Small intestine (tissue), 7 donors: ENCODE data around the gene MPZL1. TPM values are rescaled to one million over a fixed set of nuclear protein-coding genes. Genes with fewer than 3 reads are reported as not detected.

Experiments used
- DNase-seq, 2 donors: peaks; one replicate each; pipeline versions ENCODE4 v3.0.0 to v3.0.0-alpha.2; 2013
- FAIRE-seq: peaks from 2 replicates; lab custom pipeline; 2012; peaks lifted over from hg19 to GRCh38; lab: Jason Lieb, UNC
- H3K27ac ChIP-seq, 3 donors: one replicate each; pipeline ENCODE4 v1.5.1; 2013; ENCODE audit warnings: low read length in 2 of 3, mild to moderate bottlenecking in 2 of 3, control low read depth in 1 of 3, inconsistent platforms in 1 of 3, low read depth in 1 of 3, moderate library complexity in 1 of 3
- H3K27me3 ChIP-seq, 3 donors: one replicate each; pipeline ENCODE4 v1.6.1; 2013; ENCODE audit warnings: low read length in 3 of 3, inconsistent platforms in 1 of 3; ENCODE audit not compliant: control insufficient read depth in 3 of 3, insufficient read depth in 3 of 3
- H3K36me3 ChIP-seq, 3 donors: one replicate each; pipeline ENCODE4 v1.6.1; 2013; ENCODE audit warnings: low read length in 3 of 3, inconsistent platforms in 1 of 3, low read depth in 1 of 3, mild to moderate bottlenecking in 1 of 3, moderate library complexity in 1 of 3; ENCODE audit not compliant: control insufficient read depth in 3 of 3, insufficient read depth in 2 of 3
- H3K4me1 ChIP-seq, 3 donors: one replicate each; pipeline ENCODE4 v1.6.1; 2013; ENCODE audit warnings: low read length in 2 of 3, inconsistent platforms in 1 of 3, low read depth in 1 of 3, mild to moderate bottlenecking in 1 of 3, moderate library complexity in 1 of 3; ENCODE audit not compliant: control insufficient read depth in 3 of 3, insufficient read depth in 2 of 3
- H3K4me3 ChIP-seq, 3 donors: one replicate each; pipeline ENCODE4 v1.5.1; 2013; ENCODE audit warnings: low read length in 3 of 3, control low read depth in 1 of 3, inconsistent platforms in 1 of 3, low read depth in 1 of 3, mild to moderate bottlenecking in 1 of 3, moderate library complexity in 1 of 3
- H3K9me3 ChIP-seq, 2 donors: one replicate each; pipeline ENCODE4 v1.6.1; 2013; ENCODE audit warnings: low read depth in 1 of 2, low read length in 1 of 2; ENCODE audit not compliant: control insufficient read depth in 2 of 2, insufficient read depth in 1 of 2
- WGBS, 3 donors: extraction: QIAGEN DNeasy Blood & Tissue Kit; methylation state at CpG; one replicate each; pipeline ENCODE4 v1.1.7; 2013; 5-methylcytosine and 5-hydroxymethylcytosine counted together
- polyA plus RNA-seq, 4 donors: library from polyadenylated mRNA; stranded (reverse) in 3 of 4; unstranded in 1 of 4; fragments of 200-250 nt in 3 of 4; fragments of 120-200 nt in 1 of 4; gene quantifications; one replicate each; pipeline versions ENCODE4 v1.2.1 to v1.2.3, GENCODE V29; 2013
- donor health status: healthy with polysubstance abuse.
- donor health status: control.
- donor health status: control.
- donor health status: Bipolar disorder and iron deficiency.
- donor health status: healthy.

MPZL1 gene
- polyA plus RNA-seq, 4 donors, result 8.1 to 107 (median 31.4) TPM

DNA sequence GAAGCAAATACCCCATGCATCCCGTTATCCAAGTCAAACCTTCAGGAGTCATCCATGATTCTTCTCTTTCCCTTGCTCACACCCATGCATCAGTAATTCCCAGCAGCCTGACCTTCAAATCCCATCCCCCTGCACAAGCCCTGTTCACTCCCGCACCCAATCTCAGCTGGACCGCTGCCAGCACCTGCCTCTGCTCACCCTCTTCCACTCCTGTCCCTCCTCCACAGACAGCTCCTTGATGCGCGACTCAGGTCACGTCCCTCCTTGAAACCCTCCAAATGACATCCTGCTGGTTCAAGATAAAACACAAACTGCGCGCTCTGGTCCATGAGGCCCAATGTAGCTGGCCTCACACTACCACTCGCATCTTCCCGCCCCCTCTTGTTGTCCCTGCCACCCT is 43.4 kb upstream of the MPZL1 start:
- H3K36me3 ChIP-seq, result no peaks in the 10 kb centered on the region
- H3K27me3 ChIP-seq, result no peaks in the 10 kb centered on the region
- 88 to 96% (median 95%) methylated on average over 10 of the region's 10 CpGs for WGBS, 3 donors
- peaks cover 0 to 2% (median 0%) of the 10 kb centered on the region in 3 donors for H3K4me1 ChIP-seq
- H3K9me3 ChIP-seq, result no peaks in the 10 kb centered on the region
- DNase-seq (no peak), FAIRE-seq (no peak)
- H3K27ac ChIP-seq, result no peak overlapping the region
- no peak overlapping the region for H3K4me3 ChIP-seq

DNA sequence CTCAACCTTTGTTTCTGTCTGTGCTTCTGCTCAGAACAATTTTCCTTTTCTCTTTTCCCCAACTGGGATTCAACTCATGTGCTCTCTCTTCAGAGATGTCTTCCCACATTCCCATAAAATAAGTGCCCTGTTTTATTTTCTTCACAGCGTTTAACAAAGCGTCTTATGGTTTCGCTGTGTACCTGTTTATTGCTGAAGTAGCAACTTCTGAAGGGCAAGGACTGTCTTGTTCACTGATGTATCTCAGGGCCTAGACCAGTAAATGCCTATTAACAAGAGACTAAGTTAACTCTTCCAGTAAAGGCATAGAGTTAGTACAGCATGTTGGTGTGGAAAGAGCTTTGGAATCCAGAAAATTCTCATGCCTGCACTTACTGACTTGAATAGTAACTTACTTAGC is 42.9 kb upstream of the MPZL1 start:
- DNase-seq, result no peak
- no peaks in the 10 kb centered on the region for H3K9me3 ChIP-seq
- WGBS, 3 donors, result 97 to 98% (median 97%) methylated on average over 3 of the region's 3 CpGs
- H3K4me1 ChIP-seq, result peaks cover 0 to 2% (median 0%) of the 10 kb centered on the region in 3 donors
- no peaks in the 10 kb centered on the region for H3K27me3 ChIP-seq
- no peak for FAIRE-seq
- H3K36me3 ChIP-seq, result no peaks in the 10 kb centered on the region
- H3K27ac ChIP-seq, result no peak overlapping the region
- H3K4me3 ChIP-seq, result no peak overlapping the region

DNA sequence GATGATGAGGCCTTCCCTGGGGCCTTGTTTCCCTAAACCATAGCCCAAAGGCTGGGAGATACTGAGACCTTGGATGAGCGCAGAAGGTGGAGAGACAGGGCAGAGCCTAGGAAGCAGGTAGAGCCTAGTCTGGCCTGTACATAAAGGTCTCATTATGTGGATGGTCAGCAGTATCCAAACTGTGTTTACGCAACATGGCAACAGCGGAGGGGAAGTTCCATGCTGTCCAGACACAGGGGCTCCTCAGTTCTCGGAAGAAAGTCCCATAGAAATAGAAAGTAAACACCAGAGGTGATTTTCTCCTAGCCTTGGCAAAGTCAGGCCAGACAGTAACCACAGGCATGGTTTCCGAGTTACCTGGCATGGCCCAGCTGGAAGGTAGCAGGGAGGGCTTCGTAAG is 42.1 kb upstream of the MPZL1 start:
- whole genome bisulfite sequencing, 3 donors, result 87 to 95% (median 94%) methylated on average over 6 of the region's 6 CpGs
- H3K4me1 ChIP-seq, result peaks cover 0 to 2% (median 0%) of the 10 kb centered on the region in 3 donors
- H3K4me3 ChIP-seq, result no peak overlapping the region
- peak overlapping the region in 1 of 3 donors; percentile 7 for H3K27ac ChIP-seq
- no peaks in the 10 kb centered on the region for H3K9me3 ChIP-seq
- FAIRE-seq, result no peak
- H3K36me3 ChIP-seq, result no peaks in the 10 kb centered on the region
- no peaks in the 10 kb centered on the region for H3K27me3 ChIP-seq
- DNase-seq, result no peak

DNA sequence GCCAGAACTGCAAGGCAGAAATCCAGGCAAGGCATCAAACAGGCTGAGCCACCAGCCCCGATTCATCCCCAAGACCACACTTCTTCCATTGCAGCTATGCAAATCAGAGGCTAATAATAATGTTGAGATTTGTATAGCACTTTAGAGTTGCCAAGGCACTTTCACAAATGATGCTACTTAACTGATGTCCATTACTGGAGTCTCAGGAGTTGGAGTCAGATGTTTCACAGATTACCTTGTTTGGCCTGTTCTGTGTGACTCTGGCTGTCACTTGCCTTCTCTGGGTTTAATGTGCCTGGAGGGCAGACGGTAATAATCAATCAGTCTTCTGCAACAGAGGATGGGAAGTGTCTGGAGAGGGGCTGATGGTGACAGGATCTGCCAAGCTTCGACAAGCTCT is 40.8 kb upstream of the MPZL1 start:
- Histone ChIP-seq H3K27ac (no peak overlapping the region), H3K4me1 (peaks cover 0 to under 1% (median 0%) of the 10 kb centered on the region in 3 donors), H3K27me3 (no peaks in the 10 kb centered on the region), H3K9me3 (no peaks in the 10 kb centered on the region), H3K4me3 (no peak overlapping the region), H3K36me3 (no peaks in the 10 kb centered on the region)
- 65 to 92% (median 82%) methylated on average over 3 of the region's 3 CpGs for WGBS, 3 donors
- FAIRE-seq (no peak), DNase-seq (no peak)

DNA sequence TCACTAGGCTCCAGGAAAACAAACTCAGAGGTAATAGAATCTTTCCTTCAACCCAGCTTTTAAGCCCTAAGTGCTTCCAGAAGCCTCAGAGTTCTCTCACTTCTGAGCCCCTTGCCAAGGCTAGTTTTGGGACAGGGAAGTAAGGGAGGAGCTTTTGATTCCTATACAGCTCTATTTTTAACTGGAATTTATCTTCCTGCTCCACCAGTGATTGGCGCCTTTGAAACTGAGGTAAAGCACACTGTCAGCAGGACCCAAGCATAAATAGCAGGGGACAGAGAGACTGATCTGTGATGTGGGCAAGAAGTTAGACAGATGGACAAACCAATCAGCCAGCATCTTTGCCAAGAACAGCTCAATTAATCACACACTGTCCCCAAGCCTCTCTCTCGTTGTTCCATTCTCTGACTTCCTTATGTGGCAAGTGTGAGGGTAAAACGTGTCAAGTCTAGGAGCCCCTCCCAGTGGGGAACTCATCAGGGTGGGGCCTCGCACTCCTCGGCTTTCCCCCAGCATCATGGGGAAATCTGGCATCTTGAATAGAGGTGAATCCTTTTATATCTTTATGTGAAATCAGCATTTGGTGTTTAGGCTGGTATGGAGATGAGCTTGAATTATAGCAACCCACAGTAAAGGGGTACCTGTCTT is 40.2 kb upstream of the MPZL1 start:
- DNase-seq (no peak), FAIRE-seq (no peak)
- WGBS, 3 donors, result 57 to 69% (median 62%) methylated on average over 5 of the region's 5 CpGs
- H3K4me1 ChIP-seq, result no peaks in the 10 kb centered on the region
- no peaks in the 10 kb centered on the region for H3K36me3 ChIP-seq
- H3K27me3 ChIP-seq, result no peaks in the 10 kb centered on the region
- no peak overlapping the region for H3K27ac ChIP-seq
- H3K4me3 ChIP-seq, result no peak overlapping the region
- no peaks in the 10 kb centered on the region for H3K9me3 ChIP-seq

DNA sequence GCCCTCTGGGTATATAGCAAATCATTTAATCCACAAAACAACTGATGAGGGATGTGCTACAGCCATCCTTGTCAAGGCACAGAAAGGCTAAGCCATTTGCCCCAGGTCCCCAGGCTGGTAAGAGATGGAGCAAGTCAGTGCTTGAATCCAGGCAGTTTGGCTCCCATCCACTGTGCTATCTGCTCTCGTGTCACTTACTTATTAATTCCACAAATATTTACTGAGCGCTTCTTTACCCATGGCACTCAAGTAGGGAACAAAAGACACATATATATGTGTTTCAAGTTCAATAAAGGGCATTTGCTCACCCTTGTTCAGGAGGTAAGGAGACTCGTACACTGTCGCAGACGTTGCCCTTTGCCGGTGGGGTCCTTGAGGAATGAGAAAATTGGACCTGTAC is 38.6 kb upstream of the MPZL1 start:
- DNase-seq (no peak), FAIRE-seq (no peak)
- Histone ChIP-seq H3K27ac (no peak overlapping the region), H3K4me1 (no peaks in the 10 kb centered on the region), H3K36me3 (no peaks in the 10 kb centered on the region), H3K9me3 (no peaks in the 10 kb centered on the region), H3K27me3 (no peaks in the 10 kb centered on the region), H3K4me3 (no peak overlapping the region)
- 70 to 80% (median 71%) methylated on average over 6 of the region's 6 CpGs for WGBS, 3 donors

DNA sequence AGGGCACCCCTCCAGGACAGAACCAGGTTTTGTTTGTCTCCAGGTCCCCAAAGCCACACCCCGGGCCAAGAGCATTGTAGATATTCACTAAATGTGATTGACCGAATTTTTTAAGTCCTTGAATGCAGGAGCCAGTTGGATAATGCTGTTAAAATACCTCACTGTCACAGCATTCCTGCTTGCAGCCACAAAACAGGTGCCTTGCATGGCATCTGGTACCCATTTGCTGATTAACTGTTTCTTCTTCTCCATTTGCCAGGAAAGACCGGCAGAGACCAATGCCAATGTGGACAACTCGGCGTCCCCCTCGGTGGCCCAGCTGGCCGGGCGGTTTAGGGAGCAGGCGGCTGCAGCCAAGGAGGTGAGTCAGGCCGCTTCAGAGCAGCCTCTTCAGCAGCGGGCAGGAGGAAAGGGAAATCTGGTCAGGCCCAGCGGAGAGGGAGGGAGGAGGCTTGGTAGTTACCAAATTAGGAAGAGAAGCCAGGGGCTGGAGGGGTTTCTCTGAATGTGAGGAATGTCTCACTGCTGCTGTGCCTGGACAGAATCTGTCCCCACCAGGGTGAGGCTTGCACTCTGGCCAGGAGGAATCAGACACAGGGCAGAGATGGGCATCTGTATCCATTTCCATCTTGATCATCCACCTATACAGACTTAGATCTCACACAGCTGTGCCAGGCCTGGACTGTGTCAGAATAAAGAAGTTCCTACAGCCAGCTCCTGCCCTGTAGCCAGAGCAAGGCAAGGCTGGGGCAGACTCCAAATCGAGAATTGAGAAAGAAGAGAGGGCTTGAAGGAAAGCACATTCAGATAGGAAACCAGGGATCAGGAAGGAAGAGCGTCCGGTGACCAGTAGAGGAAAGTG is 37.9 kb upstream of the MPZL1 start:
- Histone ChIP-seq H3K27ac (peak overlapping the region in 1 of 3 donors; percentile 66), H3K36me3 (no peaks in the 10 kb centered on the region), H3K4me1 (no peaks in the 10 kb centered on the region), H3K27me3 (no peaks in the 10 kb centered on the region), H3K9me3 (no peaks in the 10 kb centered on the region), H3K4me3 (no peak overlapping the region)
- WGBS, 3 donors, result 72 to 83% (median 81%) methylated on average over 15 of the region's 15 CpGs
- no peak for FAIRE-seq
- no peak for DNase-seq

DNA sequence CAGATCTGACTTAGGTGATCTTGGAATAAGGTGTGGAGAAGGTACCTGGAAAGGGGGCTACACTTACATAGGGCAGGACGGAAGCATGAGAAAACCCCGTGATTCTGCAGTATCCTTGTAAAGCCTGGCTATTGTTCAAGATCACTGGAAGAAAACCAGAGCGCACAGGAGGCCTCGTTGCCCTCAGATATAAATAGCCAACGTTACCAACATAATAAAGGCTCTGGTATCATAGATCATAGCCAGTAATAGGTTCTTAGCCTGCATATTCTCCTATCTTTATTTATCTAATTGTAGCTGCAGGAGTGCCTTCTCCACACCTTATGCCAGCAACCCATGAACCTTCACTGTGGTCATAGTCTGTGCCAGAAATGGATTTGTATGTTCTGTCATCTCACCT is 35.9 kb upstream of the MPZL1 start:
- Histone ChIP-seq H3K9me3 (no peaks in the 10 kb centered on the region), H3K27ac (no peak overlapping the region), H3K27me3 (no peaks in the 10 kb centered on the region), H3K4me3 (no peak overlapping the region), H3K4me1 (no peaks in the 10 kb centered on the region), H3K36me3 (no peaks in the 10 kb centered on the region)
- no peak for FAIRE-seq
- DNase-seq, result no peak
- WGBS, 3 donors, result 48 to 61% (median 52%) methylated on average over 5 of the region's 5 CpGs
